Right hindlimb (tissue), 1 donor: ENCODE measurements around the gene NOL3.
"Not testable (repeated sequence)": the region's sequence is repeated elsewhere in the genome, so short reads cannot be mapped to it uniquely, and the experiment has no call there.

ENCODE experiments used
- DNase-seq: peaks from one replicate; pipeline ENCODE4 v3.0.0-alpha.2; 2018

NOL3 gene

DNA sequence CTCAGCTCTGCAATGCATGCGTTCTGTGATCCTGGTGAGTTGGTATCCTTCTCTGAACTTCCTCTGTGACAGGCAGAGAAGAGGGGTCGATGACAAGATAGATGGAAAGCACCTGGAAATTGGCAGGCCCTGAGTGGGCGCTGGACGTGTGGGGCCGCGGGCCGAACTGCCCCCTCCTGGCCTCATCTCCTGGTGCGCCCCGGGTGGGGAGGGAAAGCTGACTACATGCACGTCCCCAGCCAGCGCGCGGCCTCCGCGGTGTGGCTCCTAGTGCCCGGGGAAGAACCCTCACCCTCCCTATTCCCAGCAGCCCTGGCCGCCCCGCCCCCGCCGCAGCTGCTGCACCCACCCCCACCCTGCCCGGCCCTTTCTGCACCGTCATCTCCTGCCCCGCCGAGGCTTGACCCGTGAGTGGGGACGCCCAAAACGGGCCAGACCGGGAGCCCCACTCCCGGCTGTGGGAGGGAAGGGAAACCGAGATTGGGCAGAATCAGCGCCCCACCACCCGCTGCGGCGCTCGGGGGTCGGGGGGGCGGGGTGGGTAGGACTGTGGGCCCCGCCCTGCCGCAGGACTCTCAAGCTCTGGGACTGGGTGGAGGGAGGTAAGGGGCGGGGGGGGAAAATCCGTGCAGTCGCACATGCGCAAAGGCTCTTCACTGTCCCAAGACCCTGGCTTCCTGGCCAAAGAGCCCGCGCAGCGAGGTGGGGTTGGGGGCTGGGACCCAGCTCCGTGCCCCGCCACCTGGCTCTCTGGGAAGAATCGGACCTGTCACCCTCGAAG is at the start of gene NOL3:
Gene NOL3, plus strand, starts transcription at position 371 of the 781 bp plus-strand sequence.
- DNase-seq: peak; percentile 79

DNA sequence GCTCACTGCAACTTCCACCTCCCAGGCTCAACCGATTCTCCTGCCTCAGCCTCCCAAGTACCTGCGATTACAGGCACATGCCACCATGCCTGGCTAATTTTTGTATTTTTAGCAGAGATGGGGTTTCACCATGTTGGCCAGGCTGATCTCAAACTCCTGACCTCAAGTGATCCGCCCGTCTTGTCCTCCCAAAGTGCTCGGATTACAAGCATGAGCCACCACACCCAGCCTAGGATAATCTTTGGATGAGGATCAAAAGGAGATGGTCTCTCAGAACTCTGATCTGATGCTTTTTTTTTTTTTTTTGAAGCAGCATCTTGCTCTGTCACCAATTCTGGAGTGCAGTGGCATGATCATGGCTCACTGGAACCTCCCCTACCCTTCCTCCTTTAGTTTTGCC is 47.5 kb upstream of the NOL3 start:
- not testable (repeated sequence) for DNase-seq

DNA sequence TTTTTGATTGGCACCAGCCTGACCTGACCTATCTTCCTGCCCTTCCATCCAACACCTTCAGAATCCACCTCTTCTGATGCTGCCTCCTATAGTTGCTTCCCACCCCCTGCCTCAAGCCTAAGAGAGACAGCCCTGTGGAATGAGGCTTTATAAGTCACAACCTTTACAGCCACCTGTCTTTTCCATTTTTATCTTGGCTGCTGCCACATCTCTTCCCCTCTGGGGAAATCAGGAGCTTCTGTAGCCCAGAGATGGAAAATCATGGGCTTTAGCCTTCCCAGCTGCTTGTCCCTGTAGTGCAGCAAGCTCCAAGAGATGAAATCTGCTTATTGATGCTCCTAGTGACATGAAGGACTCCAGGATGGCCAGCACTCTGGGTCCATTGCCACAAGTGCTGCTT is 41.9 kb upstream of the NOL3 start:
- no peak for DNase-seq

DNA sequence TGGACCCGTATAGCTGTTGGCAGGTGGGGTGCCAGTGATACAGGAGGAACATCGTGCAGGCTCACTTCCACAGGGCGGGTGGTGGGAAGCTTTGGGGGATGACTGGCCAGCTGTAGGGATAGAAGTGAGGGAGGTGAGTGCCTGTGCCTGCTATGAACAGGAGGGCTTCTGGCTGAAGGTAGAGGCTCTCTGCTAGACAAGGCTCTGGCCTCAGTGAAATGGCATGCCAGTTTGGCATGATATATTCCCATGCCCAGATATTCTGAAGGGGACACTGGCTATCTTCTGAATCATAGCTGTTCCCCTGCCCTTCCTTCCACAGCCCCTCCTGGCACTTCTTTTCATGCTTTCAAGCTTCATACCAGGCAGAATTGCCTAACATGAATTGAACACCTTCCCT is 41.5 kb upstream of the NOL3 start:
- DNase-seq: no peak

DNA sequence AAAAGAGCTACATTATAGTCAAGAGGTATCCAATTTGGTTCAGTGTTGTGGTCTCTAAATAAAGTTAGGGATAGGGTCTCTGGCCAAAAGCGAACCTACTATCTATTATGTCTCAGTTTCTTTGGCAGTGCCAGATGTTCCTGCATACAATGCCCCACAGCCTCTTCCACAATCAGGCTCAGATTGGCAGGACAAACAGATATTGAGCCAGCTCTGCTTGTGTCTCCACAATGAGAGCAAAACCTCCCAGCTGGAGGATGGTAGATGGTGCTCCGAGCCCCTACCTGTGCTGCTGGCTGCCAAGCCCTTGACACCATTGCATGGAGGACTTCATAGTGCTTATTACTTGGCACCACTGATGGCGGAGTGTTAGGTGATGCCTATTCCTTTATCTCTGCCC is 40.9 kb upstream of the NOL3 start:
- no peak for DNase-seq

DNA sequence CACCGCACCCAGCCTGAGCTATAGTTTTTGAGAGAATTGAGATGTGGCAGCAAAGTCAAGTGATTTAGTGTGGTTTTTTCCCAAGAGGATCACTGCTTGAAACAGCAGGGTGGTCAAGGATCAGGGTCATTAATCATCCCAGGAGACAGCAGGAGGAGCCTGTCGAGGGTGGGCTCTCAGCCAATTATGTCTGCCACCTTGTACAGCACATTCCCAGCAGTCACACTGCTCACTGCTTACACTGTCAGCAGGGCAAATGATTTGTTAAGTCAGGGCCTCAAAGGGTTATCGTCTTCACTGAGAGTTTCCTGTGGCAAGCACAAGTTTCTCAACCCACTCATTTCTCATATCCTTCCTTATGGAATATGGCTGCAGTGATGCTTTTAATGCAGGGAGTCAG is 32.7 kb upstream of the NOL3 start:
- no peak for DNase-seq

DNA sequence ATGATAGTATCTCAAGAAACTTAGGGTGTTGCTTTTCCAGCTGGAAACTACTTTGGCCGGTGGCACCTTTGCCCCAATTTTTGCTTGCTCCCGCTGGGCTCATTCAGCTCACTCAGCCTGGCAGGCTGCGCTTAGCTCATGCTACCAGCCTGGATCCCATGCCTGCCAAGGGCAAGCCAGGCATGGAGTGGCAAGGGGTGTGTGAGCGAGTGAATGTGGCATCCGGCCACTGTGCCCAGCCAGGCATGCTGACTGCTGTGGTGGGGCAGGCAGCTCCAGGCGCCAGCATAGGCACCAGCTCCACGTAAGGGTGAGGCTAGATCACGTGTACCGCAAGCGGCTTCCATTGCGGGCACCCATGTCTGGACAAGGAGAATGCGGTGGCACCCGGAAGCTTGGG is 28.9 kb upstream of the NOL3 start:
- no peak for DNase-seq

DNA sequence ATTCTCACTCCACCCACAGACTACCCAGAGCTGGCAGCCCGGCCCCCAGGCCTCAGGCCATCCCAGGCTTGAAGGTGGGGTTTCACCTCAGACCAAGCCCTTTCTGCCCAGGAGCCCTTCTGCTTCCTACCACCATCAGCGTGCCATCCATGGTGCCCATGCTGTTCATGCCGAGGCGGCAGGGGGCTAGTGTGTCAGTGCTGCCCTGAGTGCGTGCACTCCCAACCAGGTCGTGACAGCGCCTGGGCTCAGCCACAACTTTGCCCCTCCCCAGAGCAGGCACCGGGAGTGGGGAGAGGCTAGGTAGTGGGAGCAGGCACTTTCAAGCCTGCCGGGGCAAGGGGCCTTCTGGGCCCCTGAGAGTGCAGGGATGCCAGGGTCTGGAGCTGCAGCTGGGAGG is 28.0 kb upstream of the NOL3 start:
- no peak for DNase-seq

DNA sequence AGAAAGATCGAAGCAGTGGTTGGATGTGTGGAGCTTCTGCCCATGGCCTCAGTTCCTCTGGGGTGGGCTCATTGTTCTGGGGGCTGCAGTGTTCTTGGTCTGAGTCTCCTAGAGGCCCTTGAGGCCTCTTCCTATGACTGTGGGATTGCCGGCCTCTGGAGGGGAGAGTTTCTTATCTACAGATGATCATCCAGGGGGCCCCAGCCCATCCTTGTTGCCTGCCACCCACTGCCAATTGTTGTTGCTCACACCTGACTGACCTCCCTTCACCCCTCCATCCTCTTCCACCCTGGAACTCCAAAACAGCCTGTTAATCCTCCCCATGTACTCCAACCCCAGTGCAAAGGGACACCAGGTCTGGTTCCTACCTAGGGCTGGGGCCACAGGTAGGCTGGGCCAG is 25.4 kb upstream of the NOL3 start:
- no peak for DNase-seq

DNA sequence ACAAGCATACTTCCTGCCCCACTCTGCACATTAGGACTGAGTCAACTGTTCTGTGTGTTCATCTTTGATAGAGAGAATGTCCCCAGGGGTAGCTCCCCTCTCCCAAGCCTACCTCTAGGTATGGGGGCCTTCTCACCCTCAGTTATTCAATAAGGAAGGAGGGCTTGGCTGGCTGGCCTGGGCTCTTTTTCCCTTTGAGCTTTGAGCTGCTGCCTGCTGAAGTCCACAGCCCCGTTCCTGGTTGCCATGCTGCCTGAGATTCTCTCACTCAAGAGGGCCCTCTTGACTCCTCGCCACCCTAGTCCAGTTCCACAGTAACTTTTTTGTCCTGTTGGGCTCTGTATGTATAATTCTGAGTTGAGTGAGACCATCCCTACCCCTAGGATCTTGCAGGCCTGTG is 24.6 kb upstream of the NOL3 start:
- no peak for DNase-seq

DNA sequence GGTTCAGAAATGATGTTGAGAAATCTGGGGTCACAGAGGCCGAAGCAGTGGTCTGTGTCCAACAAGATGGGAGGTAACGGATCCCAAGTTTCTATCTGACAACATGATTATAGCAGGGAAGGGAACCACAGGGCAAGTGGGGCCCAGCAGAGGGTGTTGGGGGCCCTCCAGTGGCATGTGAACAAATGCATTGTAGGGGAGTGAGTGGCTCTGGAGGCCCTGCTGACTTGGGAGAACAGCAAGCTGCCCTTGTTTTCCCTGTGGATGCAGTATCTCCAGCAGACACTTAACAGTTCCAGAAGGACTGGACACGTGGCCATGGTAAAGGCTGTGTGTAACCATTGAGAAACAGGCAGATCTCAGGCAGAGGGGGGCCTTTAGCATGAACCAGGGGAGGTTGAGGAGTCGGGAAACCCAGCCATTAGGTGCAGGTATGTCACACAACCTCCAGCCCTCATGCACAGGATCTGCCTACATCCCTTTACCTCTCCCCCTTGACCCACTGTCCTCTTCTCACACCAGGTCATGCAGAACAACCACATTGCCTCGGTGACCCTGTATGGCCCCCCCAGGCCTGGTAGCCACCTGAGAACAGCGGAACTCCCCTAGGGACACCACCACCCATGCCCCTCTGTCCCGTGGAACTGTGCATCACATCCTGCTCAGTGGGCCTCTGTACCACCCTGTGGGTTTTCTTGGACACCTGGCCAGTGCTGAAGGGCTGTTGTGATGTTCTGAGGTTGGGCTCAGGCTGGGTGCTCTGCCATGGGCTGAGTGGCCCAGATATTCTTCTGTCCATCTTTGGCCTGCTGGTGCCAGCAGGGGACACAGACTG is 23.6 kb upstream of the NOL3 start:
- DNase-seq: no peak

DNA sequence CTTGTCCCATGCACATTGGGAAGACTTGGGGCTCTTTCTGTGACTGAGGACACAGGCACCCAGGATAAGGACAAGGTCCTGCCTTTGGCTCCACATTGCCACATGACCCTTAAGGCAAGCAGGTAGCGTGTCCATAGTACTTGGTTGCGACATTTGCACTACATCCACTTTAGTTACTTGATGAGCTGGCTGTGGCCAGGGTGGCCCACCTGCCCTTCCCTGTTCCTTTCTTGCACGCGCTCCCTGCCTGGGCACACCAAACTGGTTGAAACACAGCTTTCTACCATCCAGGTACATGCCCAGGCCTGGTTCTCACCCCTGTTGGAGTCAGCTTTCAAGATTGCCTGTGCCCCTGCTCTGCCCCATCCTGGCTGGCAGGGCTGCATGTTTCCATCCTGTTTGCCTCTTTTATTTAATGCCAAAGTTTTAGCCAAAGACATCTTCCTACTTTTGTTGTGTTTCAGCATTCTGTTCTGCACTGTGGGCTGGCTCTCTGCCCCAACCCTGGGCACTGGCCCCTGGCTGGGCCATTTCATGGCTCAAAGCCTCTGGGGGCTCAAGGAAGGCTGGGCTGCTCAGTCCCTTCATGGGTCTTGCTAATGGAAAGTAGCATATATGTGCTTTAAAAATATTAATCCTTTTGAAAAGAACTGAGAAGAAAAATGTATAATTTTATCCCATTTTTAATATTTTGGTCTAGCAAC is 22.7 kb upstream of the NOL3 start:
- no peak for DNase-seq

DNA sequence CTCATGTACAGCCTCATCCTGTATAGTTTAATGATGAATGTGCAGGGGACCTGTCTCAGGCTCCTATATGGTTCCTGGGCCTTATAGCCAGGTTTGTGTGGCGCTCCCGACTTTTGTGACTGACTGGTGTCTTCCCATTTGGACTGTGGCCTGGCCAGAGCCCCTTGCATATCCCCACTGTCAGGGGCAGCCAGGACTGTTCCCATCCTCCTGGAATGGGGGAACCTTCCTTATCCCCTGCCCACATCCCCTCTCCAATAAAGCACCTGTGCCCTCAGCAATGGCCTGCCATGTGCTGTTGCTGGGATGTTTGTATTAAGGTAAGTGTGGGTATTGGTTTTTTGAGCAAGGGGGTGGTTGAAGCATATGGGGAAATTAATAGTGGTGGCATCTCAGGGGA is 22.1 kb upstream of the NOL3 start:
- DNase-seq: no peak

DNA sequence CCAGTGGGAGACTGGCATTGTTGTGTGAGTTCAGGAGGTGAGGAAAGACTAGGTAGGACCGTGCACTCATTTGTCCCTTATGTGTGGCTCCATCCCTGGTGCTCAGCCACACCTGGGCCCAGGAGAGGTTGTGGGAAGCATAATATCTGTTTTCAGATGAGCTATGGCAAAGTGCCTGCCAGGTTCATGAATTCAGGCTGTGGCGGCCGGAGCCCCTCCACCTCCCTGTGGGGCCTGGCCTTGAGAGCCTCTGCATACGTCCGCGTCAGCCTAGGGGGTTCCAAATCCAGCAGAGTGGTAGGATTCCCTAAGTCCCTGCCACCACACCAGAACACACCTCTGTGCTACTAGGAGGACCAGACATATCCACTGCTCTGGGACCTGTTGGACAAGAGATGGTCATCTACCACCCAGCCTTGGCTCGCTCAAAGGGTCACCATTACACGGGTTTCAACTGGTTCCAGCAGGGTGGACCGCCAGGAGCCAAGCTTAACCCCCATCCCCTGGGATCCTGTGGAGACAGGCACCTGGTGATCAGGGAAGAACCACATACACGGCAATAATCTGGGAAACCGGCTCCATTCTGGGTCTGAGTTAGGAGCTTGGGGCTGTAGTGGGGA is 21.6 kb upstream of the NOL3 start:
- no peak for DNase-seq

DNA sequence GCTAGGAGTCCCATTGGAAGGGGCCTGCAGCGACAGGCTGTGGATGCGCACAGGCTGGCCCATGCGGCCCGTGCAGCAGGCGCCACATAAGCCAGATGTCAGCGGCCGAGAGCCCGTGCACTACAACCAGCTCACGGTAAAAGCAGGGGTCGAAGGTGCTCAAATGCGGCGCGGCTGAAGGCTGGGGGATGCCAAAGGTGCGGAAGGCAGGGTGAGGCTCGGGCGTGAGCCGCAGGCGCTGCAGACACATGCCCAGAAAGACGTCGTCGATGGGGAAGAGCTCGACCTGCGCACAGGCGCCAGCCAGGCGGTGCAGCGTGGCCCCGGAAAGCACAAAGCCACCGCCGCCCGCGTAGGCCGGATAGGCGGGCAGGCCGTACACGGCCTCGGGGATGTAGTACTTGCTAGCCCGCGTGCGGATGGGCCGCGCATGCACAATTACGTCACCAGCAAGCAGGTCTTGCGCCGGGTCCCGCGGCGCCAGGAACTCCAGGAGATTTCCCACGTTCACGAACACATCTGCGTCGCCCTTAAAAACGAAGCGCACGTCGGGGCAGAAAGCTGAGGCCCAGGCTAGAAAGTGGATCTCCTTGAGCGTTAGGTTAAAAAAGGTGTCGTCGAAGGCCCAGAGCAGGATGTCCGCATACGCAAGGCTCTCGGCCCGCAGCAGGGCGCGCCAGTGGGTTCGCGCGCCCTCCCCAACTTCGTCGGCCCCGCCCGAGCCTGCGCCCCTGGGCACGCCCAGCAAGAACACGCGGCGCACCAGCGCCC is 20.9 kb upstream of the NOL3 start:
- DNase-seq: no peak

DNA sequence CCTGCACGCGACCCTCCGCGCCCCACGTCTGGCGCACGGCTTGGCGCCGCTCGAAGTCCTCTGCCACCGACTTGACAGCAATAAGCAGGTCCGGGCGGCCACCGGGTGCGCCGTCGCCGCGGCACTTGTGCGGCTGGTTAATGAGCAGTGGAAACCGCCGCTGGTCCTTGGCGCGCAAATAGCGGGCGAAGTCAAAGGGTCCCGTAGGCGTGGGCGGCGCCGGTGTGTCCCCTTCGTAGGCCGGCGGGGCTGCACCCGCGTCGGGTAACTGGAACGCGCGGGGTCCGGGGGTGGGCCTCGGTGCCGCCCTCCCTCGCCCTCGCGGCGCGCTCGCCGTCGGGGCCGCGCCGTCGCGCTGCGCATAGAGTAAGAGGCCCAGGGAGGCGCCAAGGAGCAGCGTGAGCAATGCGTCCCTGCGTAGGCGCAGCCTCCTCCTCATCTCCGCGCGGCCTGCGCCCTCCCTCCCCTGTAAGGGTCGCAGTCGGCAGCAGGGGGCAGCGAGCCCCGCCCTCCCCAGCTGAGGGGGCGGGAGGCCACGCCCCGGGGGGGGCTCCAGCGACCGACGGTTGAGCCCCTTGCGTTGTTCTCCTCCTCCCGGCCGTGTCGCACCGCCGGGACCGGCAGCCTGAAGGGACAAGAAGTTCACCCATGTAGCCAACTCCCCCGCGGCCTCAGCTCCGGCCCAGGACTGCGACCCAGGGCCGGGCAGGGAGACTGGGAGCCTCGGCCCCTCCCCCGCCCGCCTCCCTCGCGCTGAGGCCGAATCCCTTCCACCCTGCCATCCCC is 20.1 kb upstream of the NOL3 start:
- DNase-seq: peak; percentile 88

DNA sequence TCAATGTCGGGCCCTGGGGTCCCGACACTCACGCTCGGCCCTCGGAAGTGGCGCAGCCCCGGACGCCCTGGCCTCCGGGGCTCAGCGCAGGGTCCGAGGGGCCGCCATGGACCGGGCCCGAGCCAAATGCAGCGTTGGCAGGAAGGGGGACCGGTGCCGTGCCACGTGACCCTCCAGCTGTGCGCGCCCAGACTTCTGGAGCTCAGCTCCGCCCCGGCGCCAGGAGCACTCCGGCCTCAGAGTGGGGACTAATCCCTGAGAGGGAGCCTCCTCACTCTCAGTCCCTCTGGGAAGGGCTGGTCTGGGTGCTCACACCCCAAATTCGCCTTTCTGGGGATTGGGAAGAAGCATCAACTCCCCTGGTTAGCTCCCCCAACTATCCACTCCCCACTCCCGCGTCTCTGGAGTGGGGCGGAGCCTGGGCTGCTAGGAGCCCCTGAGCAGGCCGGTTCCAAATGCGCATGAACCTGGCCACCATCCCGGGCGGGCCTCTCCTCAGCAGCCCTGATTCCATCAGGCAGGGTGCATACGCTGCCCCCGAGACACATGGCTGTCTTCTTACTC is 19.4 kb upstream of the NOL3 start, which contains the start of gene B3GNT9:
Gene B3GNT9, minus strand, starts transcription at position 166 of the 564 bp plus-strand sequence. CDS start 513 bp downstream, outside the sequence.
- DNase-seq: peak; percentile 92

DNA sequence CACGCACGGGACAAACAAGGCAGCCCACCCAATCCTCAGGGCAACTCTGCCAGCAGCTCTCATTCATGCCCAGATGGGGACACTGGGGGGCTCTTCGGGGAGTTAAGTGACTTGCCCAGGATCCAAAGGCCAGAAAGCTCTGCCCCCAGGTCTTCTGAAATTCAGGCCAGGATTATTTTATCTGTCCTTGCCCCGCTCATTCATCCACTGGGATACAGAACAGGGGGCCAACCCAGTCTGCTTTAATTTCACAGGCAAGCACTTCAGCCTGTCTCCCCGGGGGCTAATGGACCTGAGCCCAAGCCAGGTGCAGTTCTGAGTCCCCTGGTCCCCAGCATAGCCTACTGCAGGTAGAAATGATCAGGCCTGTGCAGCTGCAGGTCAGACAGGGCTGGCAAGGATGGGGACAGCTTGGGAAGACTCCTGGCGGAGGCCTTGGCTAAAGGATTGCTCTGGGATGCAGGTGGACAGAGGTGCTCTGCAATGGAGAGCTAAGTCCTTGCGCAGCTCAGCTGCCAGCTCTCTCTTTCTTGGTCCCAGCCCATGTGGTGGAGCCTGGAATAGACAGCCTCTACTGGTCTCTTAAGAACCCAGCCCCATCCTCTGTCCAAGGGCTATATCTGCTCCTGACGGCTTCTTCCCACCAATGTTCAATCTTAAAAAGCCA is 18.8 kb upstream of the NOL3 start:
- no peak for DNase-seq

DNA sequence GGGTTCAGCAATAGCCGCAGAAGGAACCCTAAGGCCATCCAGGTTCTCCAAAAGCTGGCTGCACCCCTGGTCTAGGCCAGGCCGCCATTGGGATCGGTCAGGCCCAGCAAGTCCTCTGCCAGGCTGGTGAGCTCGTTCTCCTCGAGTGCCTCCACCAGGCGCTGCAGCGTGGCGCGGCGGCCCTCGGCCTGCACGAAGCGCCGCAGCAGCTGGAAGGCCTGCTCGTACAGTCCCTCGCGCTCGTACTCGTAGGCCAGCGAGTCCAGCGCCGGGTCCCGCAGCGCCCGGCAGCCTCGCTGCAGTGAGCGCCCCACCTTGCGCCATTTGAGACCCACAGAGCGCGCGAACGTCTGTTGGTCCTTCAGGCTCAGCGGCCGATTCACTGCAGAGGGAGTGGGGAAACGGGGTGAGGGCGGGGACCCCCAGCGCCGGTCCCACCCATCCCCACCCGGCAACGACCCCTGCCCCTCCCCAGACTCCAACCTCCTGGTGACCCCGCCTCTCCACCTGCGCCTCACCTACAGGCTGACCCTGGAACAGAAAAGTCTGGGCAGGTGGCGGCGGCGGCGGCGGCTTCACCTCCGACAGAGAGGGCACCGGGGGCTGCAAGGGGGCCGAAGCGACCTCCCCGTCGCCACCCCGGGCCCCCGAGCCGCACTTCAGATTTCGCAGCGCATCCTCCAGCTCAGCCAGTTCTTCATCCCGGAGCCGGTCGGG is 15.6 kb upstream of the NOL3 start:
- no peak for DNase-seq
